Duodenal mucosa (tissue), 2 donors: ENCODE data around the gene TEP1.
"Not testable (repeated sequence)": the region's sequence is repeated elsewhere in the genome, so short reads cannot be mapped to it uniquely, and the experiment has no call there.

Source experiments
- H3K27ac ChIP-seq: one replicate; pipeline ENCODE4 v1.7.0; 2013; ENCODE audit warnings: low read depth, low read length
- H3K27me3 ChIP-seq, 2 donors: one replicate each; pipeline ENCODE4 v1.7.0; 2013; ENCODE audit warnings: low read length in 2 of 2, control low read depth in 1 of 2; ENCODE audit not compliant: insufficient read depth in 2 of 2, control insufficient read depth in 1 of 2
- H3K36me3 ChIP-seq, 2 donors: one replicate each; pipeline ENCODE4 v1.7.0; 2013; ENCODE audit warnings: low read length in 2 of 2, control low read depth in 1 of 2; ENCODE audit not compliant: insufficient read depth in 2 of 2, control insufficient read depth in 1 of 2
- H3K4me1 ChIP-seq, 2 donors: one replicate each; pipeline ENCODE4 v1.7.0; 2013; ENCODE audit warnings: low read length in 2 of 2, control low read depth in 1 of 2; ENCODE audit not compliant: insufficient read depth in 2 of 2, control insufficient read depth in 1 of 2
- H3K4me3 ChIP-seq, 2 donors: one replicate each; pipeline ENCODE4 v1.7.0; 2013; ENCODE audit warnings: low read length in 2 of 2, low read depth in 1 of 2
- H3K9ac ChIP-seq, 2 donors: one replicate each; pipeline ENCODE4 v1.7.0; 2013; ENCODE audit warnings: low read length in 2 of 2, low read depth in 1 of 2
- H3K9me3 ChIP-seq, 2 donors: one replicate each; pipeline ENCODE4 v1.7.0; 2013; ENCODE audit warnings: low read length in 2 of 2, control low read depth in 1 of 2; ENCODE audit not compliant: control insufficient read depth in 1 of 2

TEP1 gene

GRCh38 chr14:20380681-20381080 is 32.6 kb downstream of the TEP1 start:
- H3K27me3 ChIP-seq, result no peaks in the 10 kb centered on the region

GRCh38 chr14:20379743-20380142 is 33.6 kb downstream of the TEP1 start:
- peak overlapping the region in 1 of 2 donors; percentile 25 for H3K4me3 ChIP-seq

More at GRCh38 chr14:20380681-20381080, 32.6 kb downstream of the TEP1 start:
- Histone ChIP-seq H3K9ac (no peak overlapping the region), H3K27ac (no peak overlapping the region), H3K36me3 (peaks cover 75 to 98% of the 10 kb centered on the region in 2 donors), H3K4me3 (no peak overlapping the region), H3K4me1 (peaks cover 40 to 47% of the 10 kb centered on the region in 2 donors), H3K9me3 (no peaks in the 10 kb centered on the region)

GRCh38 chr14:20377171-20377570 is 36.1 kb downstream of the TEP1 start:
- H3K9ac ChIP-seq, result no peak overlapping the region
- H3K4me3 ChIP-seq, result no peak overlapping the region
- H3K36me3 ChIP-seq, result peaks cover 67 to 96% of the 10 kb centered on the region in 2 donors
- no peak overlapping the region for H3K27ac ChIP-seq
- H3K27me3 ChIP-seq, result no peaks in the 10 kb centered on the region
- H3K4me1 ChIP-seq, result peaks cover 42 to 50% of the 10 kb centered on the region in 2 donors
- H3K9me3 ChIP-seq, result no peaks in the 10 kb centered on the region

More at GRCh38 chr14:20379743-20380142, 33.6 kb downstream of the TEP1 start:
- Histone ChIP-seq H3K9ac (peak overlapping the region in 1 of 2 donors; percentile 4), H3K27ac (no peak overlapping the region), H3K4me1 (peaks cover 42 to 50% of the 10 kb centered on the region in 2 donors), H3K9me3 (no peaks in the 10 kb centered on the region), H3K36me3 (peaks cover 73 to 96% of the 10 kb centered on the region in 2 donors), H3K27me3 (no peaks in the 10 kb centered on the region)

- H3K9me3 ChIP-seq, result no peaks in the 10 kb centered on the region
- H3K9ac ChIP-seq, result peak overlapping the region; percentile 40 to 58
- H3K27me3 ChIP-seq, result no peaks in the 10 kb centered on the region
- H3K27ac ChIP-seq, result peak overlapping the region; percentile 68
- H3K36me3 ChIP-seq, result peaks cover 68 to 96% of the 10 kb centered on the region in 2 donors
- H3K4me1 ChIP-seq, result peaks cover 41 to 43% of the 10 kb centered on the region in 2 donors
- peak overlapping the region in 1 of 2 donors; percentile 30 for H3K4me3 ChIP-seq
These were observed 37.2 kb downstream of the TEP1 start for GRCh38 chr14:20376071-20376588.

GRCh38 chr14:20375471-20375870 is 37.8 kb downstream of the TEP1 start:
- peaks cover 35 to 37% of the 10 kb centered on the region in 2 donors for H3K4me1 ChIP-seq
- H3K27me3 ChIP-seq, result no peaks in the 10 kb centered on the region
- H3K27ac ChIP-seq, result no peak overlapping the region
- H3K9ac ChIP-seq, result peak overlapping the region in 1 of 2 donors; percentile 40
- no peak overlapping the region for H3K4me3 ChIP-seq
- H3K9me3 ChIP-seq, result no peaks in the 10 kb centered on the region
- H3K36me3 ChIP-seq, result peaks cover 73 to 96% of the 10 kb centered on the region in 2 donors

- Histone ChIP-seq H3K27me3 (no peaks in the 10 kb centered on the region), H3K36me3 (peaks cover 61 to 94% of the 10 kb centered on the region in 2 donors), H3K9me3 (no peaks in the 10 kb centered on the region), H3K27ac (no peak overlapping the region), H3K4me1 (peaks cover 13 to 21% of the 10 kb centered on the region in 2 donors), H3K9ac (no peak overlapping the region), H3K4me3 (no peak overlapping the region)
These were observed 40.5 kb downstream of the TEP1 start for GRCh38 chr14:20372796-20373195.

GRCh38 chr14:20365928-20366327 is 47.4 kb downstream of the TEP1 start:
- Histone ChIP-seq H3K9ac (no peak overlapping the region), H3K27me3 (no peaks in the 10 kb centered on the region), H3K9me3 (no peaks in the 10 kb centered on the region), H3K4me1 (no peaks in the 10 kb centered on the region), H3K36me3 (peaks cover 37 to 51% of the 10 kb centered on the region in 2 donors), H3K4me3 (no peak overlapping the region), H3K27ac (no peak overlapping the region)

- not testable (repeated sequence) for H3K27me3 ChIP-seq, H3K9ac ChIP-seq, H3K27ac ChIP-seq, H3K4me3 ChIP-seq, H3K9me3 ChIP-seq, H3K4me1 ChIP-seq
- peaks cover 31 to 50% of the 10 kb centered on the region in 2 donors for H3K36me3 ChIP-seq
These were observed 54.8 kb downstream of the TEP1 start for GRCh38 chr14:20358474-20358873.

- Histone ChIP-seq H3K9ac (no peak overlapping the region), H3K36me3 (peaks cover 30 to 57% of the 10 kb centered on the region in 2 donors), H3K4me1 (peaks cover 0 to 6% of the 10 kb centered on the region in 2 donors), H3K27me3 (no peaks in the 10 kb centered on the region), H3K9me3 (no peaks in the 10 kb centered on the region), H3K27ac (no peak overlapping the region), H3K4me3 (no peak overlapping the region)
These were observed 56.9 kb downstream of the TEP1 start for GRCh38 chr14:20356422-20356821.

- peaks cover 22 to 53% of the 10 kb centered on the region in 2 donors for H3K36me3 ChIP-seq
- H3K27me3 ChIP-seq, result no peaks in the 10 kb centered on the region
- H3K4me3 ChIP-seq, result no peak overlapping the region
- no peak overlapping the region for H3K9ac ChIP-seq
- H3K9me3 ChIP-seq, result no peaks in the 10 kb centered on the region
- H3K4me1 ChIP-seq, result no peaks in the 10 kb centered on the region
- no peak overlapping the region for H3K27ac ChIP-seq
These were observed 62.4 kb downstream of the TEP1 start for GRCh38 chr14:20350860-20351259.
